HCT116 (cell line): ENCODE measurements around the gene IQCM. TPM values are rescaled to one million over a fixed set of nuclear protein-coding genes. Genes with fewer than 3 reads are reported as not detected.

ENCODE experiments used
- ATAC-seq: fragments of 200-7000 bp; cut with Tn5 transposase; 2 replicates; pipeline ENCODE4 v1.9.1; 2020; ENCODE audit warnings: mild to moderate bottlenecking, moderate library complexity
- BruUV-seq: library from RNA; stranded (reverse); fragments of 400-500 nt; replicated peaks from 2 replicates; lab custom pipeline; 2021; lab: Mats Ljungman, UMichigan
- CTCF ChIA-PET: fragments of 300-600 bp; sonication (Branson Sonifier 250); formaldehyde crosslinking; loops from one replicate; lab custom pipeline; 2021; ENCODE audit warnings: antibody characterized with exemption; lab: Charles Lee
- POLR2A ChIA-PET: fragments of 300-600, 350-600 bp; sonication (Branson Sonifier 250); formaldehyde crosslinking; loops from one replicate; lab custom pipeline; 2021; ENCODE audit warnings: antibody characterized with exemption; lab: Charles Lee
- RAD21 ChIA-PET, 2 experiments: fragments of 300-600 bp; sonication (Branson Sonifier 250); formaldehyde crosslinking; loops; one replicate each; lab custom pipeline; 2023; ENCODE audit warnings: low total read pairs in 2 of 2; ENCODE audit not compliant: uncharacterized antibody in 2 of 2, unreplicated experiment in 2 of 2, low non-redundant PET in 1 of 2; lab: Charles Lee
- DNase-seq: peaks from one replicate; pipeline ENCODE4 v3.0.0-alpha.2; 2010; ENCODE audit warnings: low read depth, low spot score
- H2AFZ ChIP-seq: fragments of 200-600 bp; shearing (Covaris generic), sonication (generic); 2 replicates; pipeline ENCODE4 v1.6.1; 2017; ENCODE audit warnings: low read depth, mixed run types, mixed read lengths, antibody characterized with exemption, low read length; ENCODE audit not compliant: poor library complexity, severe bottlenecking
- H3K27ac ChIP-seq: 2 replicates; pipeline ENCODE4 v1.5.1; 2012; ENCODE audit warnings: low read depth, low read length
- H3K27me3 ChIP-seq: fragments of 200-600 bp; sonication (generic); 2 replicates; pipeline ENCODE4 v1.6.1; 2016; ENCODE audit warnings: mixed run types, low read length, mixed read lengths; ENCODE audit not compliant: insufficient read depth
- H3K36me3 ChIP-seq, 2 experiments: fragments of 200-500 bp in 1 of 2; fragments of 200-600 bp in 1 of 2; sonication (Bioruptor generic) in 1 of 2; sonication (generic) in 1 of 2; 2 replicates each; pipeline versions ENCODE4 v1.5.1 to v1.6.1; 2014 to 2016; ENCODE audit warnings: low read length in 2 of 2, inconsistent platforms in 1 of 2, mixed read lengths in 1 of 2, mixed run types in 1 of 2; ENCODE audit not compliant: insufficient read depth in 2 of 2, control insufficient read depth in 1 of 2
- H3K4me1 ChIP-seq, 2 experiments: fragments of 200-600 bp in 1 of 2; sonication (generic) in 1 of 2; 2 replicates each; pipeline versions ENCODE4 v1.5.1 to v1.6.1; 2012 to 2017; ENCODE audit warnings: low read length in 2 of 2, inconsistent platforms in 1 of 2, mild to moderate bottlenecking in 1 of 2, mixed read lengths in 1 of 2, mixed run types in 1 of 2, moderate library complexity in 1 of 2; ENCODE audit not compliant: insufficient read depth in 2 of 2, control insufficient read depth in 1 of 2
- H3K4me2 ChIP-seq: fragments of 200-600 bp; sonication (generic); 2 replicates; pipeline ENCODE4 v1.6.1; 2017; ENCODE audit warnings: mixed run types, low read length, mixed read lengths
- H3K4me3 ChIP-seq, 2 experiments: fragments of 200-600 bp in 1 of 2; sonication (generic) in 1 of 2; replicated peaks in 1 of 2; 2 replicates each; pipeline ENCODE4 v1.5.1; 2011 to 2016; ENCODE audit warnings: low read length in 2 of 2, control low read depth in 1 of 2, low read depth in 1 of 2, mild to moderate bottlenecking in 1 of 2, mixed read lengths in 1 of 2, mixed run types in 1 of 2
- H3K79me2 ChIP-seq: fragments of 200-600 bp; sonication (generic); 2 replicates; pipeline ENCODE4 v1.6.1; 2017; ENCODE audit warnings: mild to moderate bottlenecking, mixed run types, low read length, moderate library complexity, mixed read lengths; ENCODE audit not compliant: insufficient read depth
- H3K9ac ChIP-seq: fragments of 200-600 bp; sonication (generic); 2 replicates; pipeline ENCODE4 v1.6.1; 2016; ENCODE audit warnings: low read length, mixed read lengths
- H3K9me2 ChIP-seq: fragments of 200-600 bp; sonication (generic), shearing (Covaris generic); 2 replicates; pipeline ENCODE4 v1.6.1; 2017; ENCODE audit warnings: mixed run types, mild to moderate bottlenecking, moderate library complexity; ENCODE audit not compliant: insufficient read depth
- H3K9me3 ChIP-seq, 2 experiments: fragments of 200-500 bp in 1 of 2; fragments of 200-600 bp in 1 of 2; sonication (Bioruptor generic) in 1 of 2; sonication (generic) in 1 of 2; 2 replicates each; pipeline ENCODE4 v1.6.1; 2014 to 2017; ENCODE audit warnings: low read length in 2 of 2, mixed read lengths in 2 of 2, inconsistent platforms in 1 of 2, low read depth in 1 of 2, mild to moderate bottlenecking in 1 of 2, mixed run types in 1 of 2, moderate library complexity in 1 of 2; ENCODE audit not compliant: control insufficient read depth in 1 of 2, insufficient read depth in 1 of 2
- H4K20me1 ChIP-seq: fragments of 200-600 bp; sonication (generic), shearing (Covaris generic); 2 replicates; pipeline ENCODE4 v1.6.1; 2017; ENCODE audit warnings: mixed run types, mild to moderate bottlenecking, moderate library complexity; ENCODE audit not compliant: insufficient read depth
- ATF3 ChIP-seq: IDR thresholded peaks from 2 replicates; pipeline ENCODE4 v1.6.1; 2012
- CBX3 ChIP-seq: IDR thresholded peaks from 2 replicates; pipeline ENCODE4 v1.6.1; 2012; ENCODE audit warnings: low read depth
- CEBPB ChIP-seq: IDR thresholded peaks from 2 replicates; pipeline ENCODE4 v1.6.1; 2012; ENCODE audit warnings: low read depth
- EGR1 ChIP-seq: IDR thresholded peaks from 2 replicates; pipeline ENCODE4 v1.6.1; 2012; ENCODE audit warnings: low read depth
- EZH2 ChIP-seq: fragments of 200-600 bp; sonication (generic); IDR thresholded peaks from 2 replicates; pipeline ENCODE4 v1.6.1; 2017; ENCODE audit warnings: antibody characterized with exemption, mixed run types
- EZH2phosphoT487 ChIP-seq: fragments of 200-600 bp; IDR thresholded peaks from 2 replicates; pipeline ENCODE4 v1.6.1; 2018; ENCODE audit warnings: antibody characterized with exemption, borderline replicate concordance
- FOSL1 ChIP-seq: IDR thresholded peaks from 2 replicates; pipeline ENCODE4 v1.6.1; 2012; ENCODE audit warnings: low read depth
- JUND ChIP-seq: IDR thresholded peaks from 2 replicates; pipeline ENCODE4 v1.6.1; 2012
- POLR2A ChIP-seq: IDR thresholded peaks from 2 replicates; pipeline ENCODE4 v1.7.0; 2011; ENCODE audit warnings: borderline replicate concordance; ENCODE audit not compliant: insufficient read depth, insufficient read length; ENCODE audit errors: extremely low read depth
- POLR2AphosphoS5 ChIP-seq: IDR thresholded peaks from 2 replicates; pipeline ENCODE4 v1.6.1; 2011; ENCODE audit warnings: mild to moderate bottlenecking, low read depth, low read length, moderate library complexity
- RAD21 ChIP-seq: IDR thresholded peaks from 2 replicates; pipeline ENCODE4 v1.6.1; 2012; ENCODE audit warnings: low read depth, mild to moderate bottlenecking
- SRF ChIP-seq: IDR thresholded peaks from 2 replicates; pipeline ENCODE4 v1.6.1; 2012; ENCODE audit warnings: low read depth
- YY1 ChIP-seq: IDR thresholded peaks from 2 replicates; pipeline ENCODE4 v1.6.1; 2011; ENCODE audit warnings: low read length, low read depth, moderate library complexity, mild to moderate bottlenecking; ENCODE audit not compliant: insufficient replicate concordance; ENCODE audit errors: extremely low read depth
- intact Hi-C: fragments of 100-400 bp; cut with micrococcal nuclease; formaldehyde crosslinking; loops from 2 replicates; pipeline ENCODE4 v1.10.0; 2022
- total RNA-seq: library from RNA; stranded (reverse); gene quantifications from one replicate; pipeline ENCODE4 v1.2.1, GENCODE V29; 2021; ENCODE audit not compliant: unreplicated experiment
- TF ChIP-seq, protein P1 (sequence below), 3 experiments: fragments of 200-600 bp in 1 of 3; sonication (generic) in 1 of 3; IDR thresholded peaks in 2 of 3; conservative IDR thresholded peaks in 1 of 3; 2 replicates each; pipeline ENCODE4 v1.5.1; 2012 to 2017; ENCODE audit warnings: low read depth in 2 of 3, low read length in 2 of 3, antibody characterized with exemption in 1 of 3, borderline replicate concordance in 1 of 3, control low read depth in 1 of 3, mild to moderate bottlenecking in 1 of 3, mixed read lengths in 1 of 3, mixed run types in 1 of 3, moderate library complexity in 1 of 3; ENCODE audit not compliant: insufficient read depth in 1 of 3
- TF ChIP-seq, protein P2 (sequence below): IDR thresholded peaks from 2 replicates; pipeline ENCODE4 v1.6.1; 2012
- TF ChIP-seq, protein P3 (sequence below): IDR thresholded peaks from 2 replicates; pipeline ENCODE4 v1.6.1; 2012; ENCODE audit warnings: low read depth

IQCM gene
- total RNA-seq, 1 experiment from 2014 or later, result 0.20 TPM

GRCh38 chr4:149690726-149691125 is 124.9 kb downstream of the IQCM start:
- Histone ChIP-seq H2AFZ (peak overlapping the region; percentile 57), H3K79me2 (no peaks in the 10 kb centered on the region), H3K9ac (no peak overlapping the region), H3K36me3 (no peaks in the 10 kb centered on the region), H3K9me2 (no peaks in the 10 kb centered on the region), H3K27me3 (no peaks in the 10 kb centered on the region), H3K27ac (no peak overlapping the region), H3K4me1 (no peaks in the 10 kb centered on the region), H3K4me3 (no peak overlapping the region), H4K20me1 (no peaks in the 10 kb centered on the region), H3K9me3 (no peaks in the 10 kb centered on the region), H3K4me2 (no peak overlapping the region)
- ATAC-seq, result peak; percentile 74
- CTCF ChIA-PET, result interaction anchor here (1.3 to 1.6 kb wide), 2 partner anchors 9 to 18 kb away, joined by 6 to 9 read pairs; no protein-coding TSS in a partner anchor
- POLR2A ChIA-PET, result no interaction called here
- no peak for DNase-seq
- no TSS peak for BruUV-seq
- RAD21 ChIA-PET, result no interaction called here
- intact Hi-C loops, result no loop called here
- TF ChIP-seq, protein P1, sequence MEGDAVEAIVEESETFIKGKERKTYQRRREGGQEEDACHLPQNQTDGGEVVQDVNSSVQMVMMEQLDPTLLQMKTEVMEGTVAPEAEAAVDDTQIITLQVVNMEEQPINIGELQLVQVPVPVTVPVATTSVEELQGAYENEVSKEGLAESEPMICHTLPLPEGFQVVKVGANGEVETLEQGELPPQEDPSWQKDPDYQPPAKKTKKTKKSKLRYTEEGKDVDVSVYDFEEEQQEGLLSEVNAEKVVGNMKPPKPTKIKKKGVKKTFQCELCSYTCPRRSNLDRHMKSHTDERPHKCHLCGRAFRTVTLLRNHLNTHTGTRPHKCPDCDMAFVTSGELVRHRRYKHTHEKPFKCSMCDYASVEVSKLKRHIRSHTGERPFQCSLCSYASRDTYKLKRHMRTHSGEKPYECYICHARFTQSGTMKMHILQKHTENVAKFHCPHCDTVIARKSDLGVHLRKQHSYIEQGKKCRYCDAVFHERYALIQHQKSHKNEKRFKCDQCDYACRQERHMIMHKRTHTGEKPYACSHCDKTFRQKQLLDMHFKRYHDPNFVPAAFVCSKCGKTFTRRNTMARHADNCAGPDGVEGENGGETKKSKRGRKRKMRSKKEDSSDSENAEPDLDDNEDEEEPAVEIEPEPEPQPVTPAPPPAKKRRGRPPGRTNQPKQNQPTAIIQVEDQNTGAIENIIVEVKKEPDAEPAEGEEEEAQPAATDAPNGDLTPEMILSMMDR (IDR thresholded peaks at IDR 0.05 in 2 of 3, conservative IDR thresholded peaks at IDR 0.05 in 1 of 3; ENCODE audit: borderline replicate concordance in 1 of 3, insufficient read depth in 1 of 3, low read depth in 2 of 3, low read length in 2 of 3), result peak; percentile 13 to 57 (median 55); a peak in 5 of 6 replicates
- TF ChIP-seq RAD21, result 0 out of 2 replicates have a peak, but pooled peaks have one; percentile 17
- TF ChIP-seq EGR1, result no peak
- no peak for TF ChIP-seq POLR2A
- TF ChIP-seq CEBPB, result no peak
- TF ChIP-seq POLR2AphosphoS5, result no peak
- TF ChIP-seq EZH2, result no peak
- TF ChIP-seq ATF3, result no peak
- TF ChIP-seq FOSL1, result no peak
- TF ChIP-seq, protein P2, sequence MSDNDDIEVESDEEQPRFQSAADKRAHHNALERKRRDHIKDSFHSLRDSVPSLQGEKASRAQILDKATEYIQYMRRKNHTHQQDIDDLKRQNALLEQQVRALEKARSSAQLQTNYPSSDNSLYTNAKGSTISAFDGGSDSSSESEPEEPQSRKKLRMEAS, result no peak
- TF ChIP-seq CBX3, result no peak
- no peak for TF ChIP-seq SRF
- TF ChIP-seq JUND, result no peak
- TF ChIP-seq, protein P3, sequence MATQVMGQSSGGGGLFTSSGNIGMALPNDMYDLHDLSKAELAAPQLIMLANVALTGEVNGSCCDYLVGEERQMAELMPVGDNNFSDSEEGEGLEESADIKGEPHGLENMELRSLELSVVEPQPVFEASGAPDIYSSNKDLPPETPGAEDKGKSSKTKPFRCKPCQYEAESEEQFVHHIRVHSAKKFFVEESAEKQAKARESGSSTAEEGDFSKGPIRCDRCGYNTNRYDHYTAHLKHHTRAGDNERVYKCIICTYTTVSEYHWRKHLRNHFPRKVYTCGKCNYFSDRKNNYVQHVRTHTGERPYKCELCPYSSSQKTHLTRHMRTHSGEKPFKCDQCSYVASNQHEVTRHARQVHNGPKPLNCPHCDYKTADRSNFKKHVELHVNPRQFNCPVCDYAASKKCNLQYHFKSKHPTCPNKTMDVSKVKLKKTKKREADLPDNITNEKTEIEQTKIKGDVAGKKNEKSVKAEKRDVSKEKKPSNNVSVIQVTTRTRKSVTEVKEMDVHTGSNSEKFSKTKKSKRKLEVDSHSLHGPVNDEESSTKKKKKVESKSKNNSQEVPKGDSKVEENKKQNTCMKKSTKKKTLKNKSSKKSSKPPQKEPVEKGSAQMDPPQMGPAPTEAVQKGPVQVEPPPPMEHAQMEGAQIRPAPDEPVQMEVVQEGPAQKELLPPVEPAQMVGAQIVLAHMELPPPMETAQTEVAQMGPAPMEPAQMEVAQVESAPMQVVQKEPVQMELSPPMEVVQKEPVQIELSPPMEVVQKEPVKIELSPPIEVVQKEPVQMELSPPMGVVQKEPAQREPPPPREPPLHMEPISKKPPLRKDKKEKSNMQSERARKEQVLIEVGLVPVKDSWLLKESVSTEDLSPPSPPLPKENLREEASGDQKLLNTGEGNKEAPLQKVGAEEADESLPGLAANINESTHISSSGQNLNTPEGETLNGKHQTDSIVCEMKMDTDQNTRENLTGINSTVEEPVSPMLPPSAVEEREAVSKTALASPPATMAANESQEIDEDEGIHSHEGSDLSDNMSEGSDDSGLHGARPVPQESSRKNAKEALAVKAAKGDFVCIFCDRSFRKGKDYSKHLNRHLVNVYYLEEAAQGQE, result no peak
- TF ChIP-seq YY1, result no peak
- no peak for TF ChIP-seq EZH2phosphoT487
